HG03175 (cell line): ENCODE measurements around the gene NAV2.
"Not testable (repeated sequence)": the region's sequence is repeated elsewhere in the genome, so short reads cannot be mapped to it uniquely, and the experiment has no call there.

Experiments used
- ATAC-seq: cut with Tn5 transposase; IDR thresholded peaks from one replicate; pipeline ENCODE4 v1.9.1; 2021; ENCODE audit warnings: mild to moderate bottlenecking, moderate library complexity; ENCODE audit not compliant: unreplicated experiment

The NAV2 gene

GRCh38 chr11:19985111-19985510 lies 272.5 kb downstream of the NAV2 start:
- no peak for ATAC-seq

DNA sequence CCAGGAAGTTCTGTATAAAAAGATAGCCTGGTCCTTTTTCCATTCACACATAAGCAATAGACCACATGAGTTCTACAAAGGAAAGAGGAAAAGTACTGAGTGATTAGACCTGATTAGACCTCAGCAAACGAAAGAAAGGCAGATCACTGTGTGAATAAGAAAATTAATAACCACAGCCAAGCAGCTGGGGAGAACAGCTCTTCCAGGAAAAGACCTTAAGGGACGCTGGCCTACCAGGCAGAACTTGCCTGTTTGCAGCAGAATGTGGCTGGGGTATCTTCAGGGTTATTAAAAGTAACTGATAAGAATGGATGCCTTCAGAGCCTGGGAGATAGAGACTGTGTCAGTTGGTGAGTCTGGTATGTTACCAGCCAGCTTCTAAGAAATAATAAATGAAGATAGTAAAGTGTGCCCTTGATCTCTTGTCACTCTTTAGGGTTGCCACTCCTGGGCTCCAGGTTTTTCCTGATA lies 274.7 kb downstream of the NAV2 start:
- ATAC-seq: no peak

GRCh38 chr11:19988598-19988997 lies 276.0 kb downstream of the NAV2 start:
- ATAC-seq: no peak

DNA sequence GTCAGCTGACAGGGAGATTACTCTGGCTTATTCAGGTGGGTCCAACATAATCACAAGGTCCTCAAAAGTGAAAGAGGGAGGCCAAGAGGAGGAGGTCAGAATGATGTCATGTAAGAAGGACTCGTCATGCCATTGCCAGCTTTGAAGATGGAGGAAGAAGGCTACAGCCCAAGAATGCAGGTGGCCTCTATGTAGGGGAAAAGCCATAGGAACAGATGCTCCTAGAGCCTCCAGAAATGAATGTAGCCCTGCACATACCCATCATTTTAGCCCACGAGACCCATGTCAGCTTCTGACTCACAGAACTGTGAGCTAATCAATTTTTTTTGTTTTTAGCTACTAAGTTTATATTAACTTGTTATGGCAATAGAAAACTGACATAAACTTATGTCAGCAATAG lies 276.6 kb downstream of the NAV2 start:
- no peak for ATAC-seq

DNA sequence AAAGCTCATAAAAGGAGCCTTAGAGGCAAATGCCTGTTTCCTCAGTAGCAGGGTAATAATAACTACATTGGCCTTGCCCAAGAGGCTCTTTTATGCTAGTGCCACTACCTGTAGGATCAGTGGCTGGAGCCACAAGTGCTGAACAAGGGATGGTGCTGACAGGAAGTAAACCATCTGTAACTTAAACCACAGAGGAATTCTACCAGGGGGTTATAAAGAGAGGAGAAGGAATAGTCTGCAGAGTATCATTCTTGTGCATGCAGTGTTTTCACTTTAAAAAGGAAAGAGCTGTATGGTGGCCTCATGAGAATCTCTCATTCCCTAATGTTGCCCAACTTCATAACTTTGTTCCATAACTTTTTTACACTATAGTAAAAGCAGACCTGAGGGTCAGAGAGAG lies 279.5 kb downstream of the NAV2 start:
- ATAC-seq: no peak

- no peak for ATAC-seq
Measured at GRCh38 chr11:19992998-19993397, 280.4 kb downstream of the NAV2 start.

- no peak for ATAC-seq
Measured at GRCh38 chr11:19994672-19995071, 282.0 kb downstream of the NAV2 start.

DNA sequence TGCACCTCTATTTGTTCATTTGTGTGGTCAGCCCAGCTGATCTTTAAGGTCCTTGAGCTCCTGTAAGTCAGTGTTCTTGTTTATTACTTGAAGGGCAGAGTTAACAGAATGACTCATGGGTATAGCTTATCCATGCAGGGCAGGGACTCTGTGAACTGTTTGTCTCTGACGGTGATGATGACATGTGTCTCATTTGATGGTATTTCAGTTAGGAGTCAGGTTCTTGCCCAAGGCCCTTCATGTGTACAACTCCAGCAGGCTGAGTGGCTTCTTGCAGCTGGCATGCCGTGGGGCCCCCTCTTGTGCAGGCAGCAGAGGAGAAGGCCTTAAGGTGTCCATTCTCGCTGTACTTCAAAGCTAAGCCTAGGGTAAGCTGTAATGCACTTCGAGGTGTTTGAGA lies 282.5 kb downstream of the NAV2 start:
- ATAC-seq: no peak

DNA sequence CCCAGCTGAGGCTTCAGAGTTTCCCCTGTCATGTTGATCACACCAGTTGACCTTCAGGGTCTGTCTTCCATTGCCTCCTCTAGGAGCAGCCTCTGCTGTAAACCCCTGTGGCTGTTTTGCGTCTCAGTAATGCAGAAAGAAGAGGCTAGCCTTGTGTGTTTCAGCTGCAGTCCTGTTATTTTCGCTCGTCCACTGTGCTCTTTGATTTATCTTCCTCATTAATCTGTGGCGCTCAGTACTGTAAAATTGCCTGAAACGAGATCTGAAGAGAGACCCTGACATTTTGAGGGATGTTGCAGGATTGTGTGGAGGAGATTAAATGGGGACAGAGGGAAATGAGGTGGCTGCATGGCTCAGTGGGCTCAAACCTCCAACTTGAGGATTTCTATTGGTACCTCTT lies 283.9 kb downstream of the NAV2 start:
- ATAC-seq: no peak

- no peak for ATAC-seq
Measured at GRCh38 chr11:20000022-20000350, 287.3 kb downstream of the NAV2 start.

DNA sequence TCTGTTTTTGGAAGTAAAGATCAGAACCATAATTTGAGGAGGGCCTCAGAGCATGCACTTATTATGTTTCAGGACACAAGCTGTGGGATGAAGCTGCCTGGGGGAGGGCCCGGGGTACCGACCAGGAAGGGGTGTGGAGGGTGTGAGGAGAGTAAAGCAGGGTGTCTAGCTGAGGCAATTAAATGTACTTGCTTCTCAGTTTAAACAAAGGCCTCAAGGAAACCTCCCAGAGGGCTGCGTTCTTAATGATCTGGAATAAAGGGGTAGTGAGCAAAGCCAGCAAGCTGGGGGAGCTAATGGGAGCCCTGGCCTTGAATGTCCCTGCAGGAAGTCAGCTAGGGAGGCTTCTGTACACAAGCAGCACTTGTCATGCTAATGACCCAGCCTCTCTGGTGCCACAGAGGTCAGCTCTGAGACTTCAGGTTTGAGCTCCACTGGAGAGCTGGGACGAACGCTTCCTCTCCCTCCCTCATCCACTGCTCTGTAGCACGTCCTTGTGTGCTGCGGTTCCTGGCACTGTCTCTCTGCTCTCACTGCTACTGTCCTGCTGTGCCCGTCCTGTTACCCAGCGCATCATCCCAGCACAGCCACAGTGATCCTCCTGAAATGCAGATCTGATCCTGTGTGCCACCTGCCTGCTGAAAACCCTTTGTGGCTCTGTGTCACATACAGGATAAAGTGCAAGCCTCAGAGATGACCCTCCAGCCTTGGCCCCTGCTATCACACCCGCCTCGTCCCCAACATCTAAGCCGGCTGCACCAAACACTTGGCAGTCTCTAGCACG lies 287.9 kb downstream of the NAV2 start:
- no peak for ATAC-seq

- no peak for ATAC-seq
Measured at GRCh38 chr11:20002312-20003216, 289.9 kb downstream of the NAV2 start.

- no peak for ATAC-seq
Measured at GRCh38 chr11:20003351-20003750, 290.7 kb downstream of the NAV2 start.

- ATAC-seq: no peak
Measured at GRCh38 chr11:20004866-20005265, 292.2 kb downstream of the NAV2 start.

DNA sequence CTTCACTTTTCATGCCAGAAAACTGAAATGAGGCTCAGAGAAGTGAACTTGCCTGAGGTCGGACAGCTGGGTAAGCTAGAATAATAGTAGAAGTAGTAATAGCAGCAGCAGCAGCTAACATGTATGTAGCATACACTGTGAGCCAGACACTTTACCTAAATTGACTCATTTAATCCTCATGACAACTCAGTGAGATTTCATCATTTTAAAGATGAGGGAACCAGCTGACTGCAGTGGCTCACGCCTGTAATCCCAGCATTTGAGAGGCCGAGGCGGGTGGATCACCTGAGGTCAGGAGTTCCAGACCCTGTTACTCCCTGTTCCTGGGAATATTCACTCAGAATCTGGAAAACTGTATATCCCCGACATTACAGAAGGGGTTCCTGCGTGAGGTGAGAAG lies 293.1 kb downstream of the NAV2 start:
- no peak for ATAC-seq

GRCh38 chr11:20006618-20007017 lies 294.0 kb downstream of the NAV2 start:
- ATAC-seq: not testable (repeated sequence)

GRCh38 chr11:20007386-20007785 lies 294.7 kb downstream of the NAV2 start:
- ATAC-seq: no peak

DNA sequence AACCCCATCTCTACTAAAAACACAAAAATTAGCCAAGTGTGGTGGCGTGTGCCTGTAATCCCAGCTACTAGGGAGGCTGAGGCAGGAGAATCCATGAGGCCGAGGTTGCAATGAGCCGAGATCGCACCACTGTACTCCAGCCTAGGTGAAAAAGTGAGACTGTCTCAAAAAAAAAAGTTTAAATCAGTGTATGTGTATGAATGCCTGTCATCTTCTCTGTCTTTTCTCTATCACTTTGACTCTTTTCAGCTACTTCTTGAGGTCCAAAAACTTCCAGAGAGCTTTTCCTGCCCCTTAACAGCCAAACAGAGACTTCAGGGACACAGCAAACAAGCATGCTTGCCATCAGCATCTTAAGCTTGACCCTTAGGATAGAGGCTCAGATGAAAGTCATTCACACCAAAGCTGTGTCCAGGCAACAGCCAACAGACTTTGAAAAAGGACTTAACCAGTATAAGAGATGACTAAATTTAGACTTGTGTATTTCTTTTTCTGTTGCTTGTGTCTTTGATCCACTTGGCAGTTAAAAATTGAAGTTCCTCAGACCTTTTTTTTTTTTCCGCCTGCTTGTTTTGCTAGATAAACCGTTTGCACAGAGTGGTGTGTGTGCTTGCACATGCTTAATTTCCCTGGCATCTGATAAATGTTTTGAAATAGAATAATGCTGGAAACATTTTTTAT lies 295.7 kb downstream of the NAV2 start:
- no peak for ATAC-seq

DNA sequence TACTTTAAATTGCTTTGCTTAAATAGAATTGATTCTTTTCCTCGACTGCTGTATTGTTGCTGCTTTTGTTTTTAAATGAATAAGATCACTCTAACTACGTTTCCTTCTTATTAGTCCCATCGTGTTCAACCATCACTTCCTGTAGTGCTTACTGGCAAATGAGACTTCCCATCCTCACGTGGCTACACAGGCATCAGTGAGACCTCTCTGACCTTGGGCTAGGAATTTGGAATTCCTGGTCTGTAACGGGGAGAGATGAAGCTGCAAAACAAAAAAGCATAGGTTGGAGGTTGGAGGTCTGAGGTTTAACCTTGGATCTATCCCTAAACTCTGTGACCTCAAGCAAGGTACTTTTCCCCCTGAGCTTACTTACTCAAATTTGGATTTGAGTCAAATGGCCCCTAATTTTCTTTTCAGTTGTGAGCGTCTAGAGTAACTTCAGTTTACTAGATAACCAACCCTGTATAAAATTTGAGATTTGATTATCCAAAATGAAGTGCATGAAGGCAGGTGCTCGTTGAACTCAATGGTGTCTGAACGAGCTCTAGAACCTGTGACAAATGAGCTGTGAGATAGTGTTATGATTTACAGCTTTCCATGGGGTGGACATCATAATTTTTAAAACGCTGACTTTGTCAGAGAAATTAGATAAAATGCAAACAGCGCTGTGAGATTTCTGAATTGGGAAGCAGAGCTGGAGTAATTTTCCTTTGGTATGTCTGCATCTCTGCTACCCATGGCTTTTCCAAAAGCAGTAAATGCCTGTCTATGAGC lies 296.4 kb downstream of the NAV2 start:
- no peak for ATAC-seq

- no peak for ATAC-seq
Measured at GRCh38 chr11:20010156-20010850, 297.7 kb downstream of the NAV2 start.
